MCF 10A (cell line): ENCODE data around the gene ADAMTS10. TPM values are rescaled to one million over a fixed set of nuclear protein-coding genes. Genes with fewer than 3 reads are reported as not detected.
"Not testable (repeated sequence)": the region's sequence is repeated elsewhere in the genome, so short reads cannot be mapped to it uniquely, and the experiment has no call there.

ENCODE experiments used
- BruUV-seq: library from RNA; stranded (reverse); fragments of 400-500 nt; replicated peaks from 2 replicates; lab custom pipeline; 2021; lab: Mats Ljungman, UMichigan
- CTCF ChIA-PET: fragments of 300-600 bp; sonication (Branson Sonifier 250); formaldehyde crosslinking; extraction: SDS; loops from one replicate; lab custom pipeline; 2021; ENCODE audit warnings: antibody characterized with exemption, inconsistent platforms; lab: Yijun Ruan, JAX
- POLR2A ChIA-PET: fragments of 300-600, 350-650 bp; sonication (Branson Sonifier 250); formaldehyde crosslinking; extraction: SDS; loops from one replicate; lab custom pipeline; 2020; ENCODE audit warnings: antibody characterized with exemption, inconsistent platforms; lab: Yijun Ruan, JAX
- DNase-seq: peaks from one replicate; pipeline ENCODE4 v3.0.0-alpha.2; 2018; ENCODE audit not compliant: unreplicated experiment
- H3K27ac Mint-ChIP-seq: one replicate; pipeline ENCODE4 v1.8.0; 2022; ENCODE audit warnings: mild to moderate bottlenecking, low read depth, mixed read lengths; ENCODE audit not compliant: unreplicated experiment
- H3K27me3 Mint-ChIP-seq: one replicate; pipeline ENCODE4 v1.8.0; 2022; ENCODE audit warnings: mixed read lengths; ENCODE audit not compliant: insufficient read depth, unreplicated experiment
- H3K36me3 Mint-ChIP-seq: one replicate; pipeline ENCODE4 v1.8.0; 2022; ENCODE audit warnings: mild to moderate bottlenecking, moderate library complexity, mixed read lengths; ENCODE audit not compliant: insufficient read depth, unreplicated experiment
- H3K4me1 Mint-ChIP-seq: one replicate; pipeline ENCODE4 v1.8.0; 2022; ENCODE audit warnings: mixed read lengths; ENCODE audit not compliant: insufficient read depth, unreplicated experiment
- H3K4me3 Mint-ChIP-seq: one replicate; pipeline ENCODE4 v1.8.0; 2022; ENCODE audit warnings: mild to moderate bottlenecking, moderate library complexity, mixed read lengths; ENCODE audit not compliant: unreplicated experiment
- H3K9me3 Mint-ChIP-seq: one replicate; pipeline ENCODE4 v1.8.0; 2022; ENCODE audit warnings: mixed read lengths; ENCODE audit not compliant: unreplicated experiment
- intact Hi-C: fragments of 100-400 bp; cut with micrococcal nuclease; formaldehyde crosslinking; loops from 2 replicates; pipeline ENCODE4 v1.14.1; 2022
- total RNA-seq: library from RNA; stranded (reverse); gene quantifications from 2 replicates; pipeline ENCODE4 v1.2.3, GENCODE V29; 2022
- TF ChIP-seq, protein P1 (sequence below): fragments of 200-600 bp; IDR thresholded peaks from one replicate; pipeline ENCODE4 v1.8.0; 2022; ENCODE audit warnings: antibody characterized with exemption, mild to moderate bottlenecking; ENCODE audit not compliant: unreplicated experiment

ADAMTS10 gene
- total RNA-seq, 1 experiment from 2014 or later, result not detected

DNA sequence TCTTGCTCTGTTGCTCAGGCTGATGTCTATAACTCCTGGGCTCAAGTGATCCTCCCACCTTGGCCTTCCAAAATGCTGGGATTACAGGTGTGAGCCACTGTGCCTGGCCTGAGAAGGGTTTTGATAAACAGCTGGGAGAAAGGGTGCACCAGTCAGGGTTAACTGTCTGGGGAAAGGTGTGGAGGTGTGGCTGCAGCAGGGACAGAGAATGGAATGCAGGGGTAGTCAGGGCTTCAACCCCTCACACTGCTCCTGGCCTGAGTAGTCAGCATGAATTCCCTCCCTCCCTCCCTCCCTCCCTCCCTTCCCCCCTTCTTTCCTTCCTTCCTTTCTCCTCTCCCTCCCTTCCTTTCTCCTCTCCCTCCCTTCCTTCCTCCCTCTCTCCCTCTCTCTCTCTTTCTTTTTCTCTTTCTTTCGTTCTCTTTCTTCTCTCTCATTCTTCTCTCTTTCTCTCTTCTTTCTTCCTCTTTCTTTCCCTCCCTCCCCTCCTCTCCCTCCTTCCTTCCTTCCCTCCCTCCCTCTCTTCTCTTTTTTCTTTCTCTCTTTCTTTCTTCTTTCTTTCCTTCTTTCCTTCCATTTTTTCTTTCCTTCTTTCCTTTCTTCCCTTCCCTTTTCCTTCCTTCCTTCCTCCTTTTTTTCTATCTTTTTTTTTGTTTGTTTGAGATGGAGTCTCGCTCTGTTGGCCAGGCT is 49.3 kb downstream of the ADAMTS10 start:
- Mint-ChIP-seq H3K9me3 (no peaks in the 10 kb centered on the region), H3K4me1 (no peaks in the 10 kb centered on the region), H3K36me3 (no peaks in the 10 kb centered on the region), H3K27me3 (peaks cover 16% of the 10 kb centered on the region), H3K27ac (no peak overlapping the region), H3K4me3 (no peak overlapping the region)
- ChIA-PET CTCF (interaction anchor here (4.4 kb wide), 1 partner anchor 18 kb away, joined by 33 read pairs; the partner anchor contains the start of gene MYO1F), POLR2A (no interaction called here)
- no TSS peak for BruUV-seq
- TF ChIP-seq, protein P1, sequence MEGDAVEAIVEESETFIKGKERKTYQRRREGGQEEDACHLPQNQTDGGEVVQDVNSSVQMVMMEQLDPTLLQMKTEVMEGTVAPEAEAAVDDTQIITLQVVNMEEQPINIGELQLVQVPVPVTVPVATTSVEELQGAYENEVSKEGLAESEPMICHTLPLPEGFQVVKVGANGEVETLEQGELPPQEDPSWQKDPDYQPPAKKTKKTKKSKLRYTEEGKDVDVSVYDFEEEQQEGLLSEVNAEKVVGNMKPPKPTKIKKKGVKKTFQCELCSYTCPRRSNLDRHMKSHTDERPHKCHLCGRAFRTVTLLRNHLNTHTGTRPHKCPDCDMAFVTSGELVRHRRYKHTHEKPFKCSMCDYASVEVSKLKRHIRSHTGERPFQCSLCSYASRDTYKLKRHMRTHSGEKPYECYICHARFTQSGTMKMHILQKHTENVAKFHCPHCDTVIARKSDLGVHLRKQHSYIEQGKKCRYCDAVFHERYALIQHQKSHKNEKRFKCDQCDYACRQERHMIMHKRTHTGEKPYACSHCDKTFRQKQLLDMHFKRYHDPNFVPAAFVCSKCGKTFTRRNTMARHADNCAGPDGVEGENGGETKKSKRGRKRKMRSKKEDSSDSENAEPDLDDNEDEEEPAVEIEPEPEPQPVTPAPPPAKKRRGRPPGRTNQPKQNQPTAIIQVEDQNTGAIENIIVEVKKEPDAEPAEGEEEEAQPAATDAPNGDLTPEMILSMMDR, result no peak
- DNase-seq, result no peak
- intact Hi-C loops, result no loop called here

GRCh38 chr19:8558325-8558724 is 52.2 kb downstream of the ADAMTS10 start:
- intact Hi-C loops, result no loop called here
- TF ChIP-seq, protein P1, result no peak
- no peak for DNase-seq
- H3K4me1 Mint-ChIP-seq, result no peaks in the 10 kb centered on the region
- no TSS peak for BruUV-seq
- H3K4me3 Mint-ChIP-seq, result no peak overlapping the region
- no peak overlapping the region for H3K27ac Mint-ChIP-seq
- POLR2A ChIA-PET, result interaction anchor here (0.6 to 0.9 kb wide), 3 partner anchors 9 to 68 kb away, joined by 3 read pairs; no protein-coding TSS in a partner anchor
- H3K36me3 Mint-ChIP-seq, result no peaks in the 10 kb centered on the region
- H3K9me3 Mint-ChIP-seq, result no peaks in the 10 kb centered on the region
- H3K27me3 Mint-ChIP-seq, result peaks cover 16% of the 10 kb centered on the region
- CTCF ChIA-PET, result interaction anchor here (4.4 kb wide), 1 partner anchor 21 kb away, joined by 33 read pairs; the partner anchor contains the start of gene MYO1F

- Mint-ChIP-seq H3K27me3 (peaks cover 16% of the 10 kb centered on the region), H3K9me3 (no peaks in the 10 kb centered on the region), H3K27ac (no peak overlapping the region), H3K4me3 (no peak overlapping the region), H3K4me1 (no peaks in the 10 kb centered on the region), H3K36me3 (no peaks in the 10 kb centered on the region)
- ChIA-PET POLR2A (interaction anchor here (0.6 to 0.9 kb wide), 4 partner anchors 9 to 69 kb away, joined by 3 read pairs; partner anchors contain the start of gene ZNF414), CTCF (interaction anchor here (0.6 to 4.4 kb wide), 2 partner anchors 22 to 689 kb away, joined by 3 to 33 read pairs; partner anchors contain the start of gene MYO1F)
- no TSS peak for BruUV-seq
- intact Hi-C loops, result no loop called here
- TF ChIP-seq, protein P1, result no peak
- no peak for DNase-seq
These were observed 52.8 kb downstream of the ADAMTS10 start for GRCh38 chr19:8557642-8558238.

DNA sequence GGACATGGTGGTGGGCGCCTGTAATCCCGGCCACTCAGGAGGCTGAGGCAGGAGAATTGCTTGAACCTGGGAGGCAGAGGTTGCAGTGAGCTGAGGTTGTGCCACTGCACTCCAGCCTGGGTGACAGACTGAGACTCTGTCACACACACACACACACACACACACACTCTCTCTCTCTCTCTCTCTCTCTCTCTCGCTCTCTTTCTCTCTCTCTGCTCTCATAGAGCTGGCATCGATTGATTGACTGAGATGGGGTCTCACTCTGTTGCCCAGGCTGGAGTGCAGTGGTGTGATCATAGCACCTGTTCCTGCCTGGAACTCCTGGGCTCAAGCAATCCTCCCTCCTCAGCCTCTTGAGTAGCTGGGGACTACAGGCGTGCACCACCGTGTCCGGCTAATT is 56.8 kb downstream of the ADAMTS10 start:
- H3K9me3 Mint-ChIP-seq, POLR2A ChIA-PET, H3K36me3 Mint-ChIP-seq, H3K4me1 Mint-ChIP-seq, H3K27ac Mint-ChIP-seq, intact Hi-C loops, BruUV-seq, H3K4me3 Mint-ChIP-seq, DNase-seq: not testable (repeated sequence)
- peaks cover 14% of the 10 kb centered on the region for H3K27me3 Mint-ChIP-seq
- CTCF ChIA-PET, result interaction anchor here (1.8 kb wide), 1 partner anchor 26 kb away, joined by 7 read pairs; no protein-coding TSS in a partner anchor
